Ascending aorta (tissue), 2 donors: ENCODE measurements around the gene PTPN3. TPM values are rescaled to one million over a fixed set of nuclear protein-coding genes. Genes with fewer than 3 reads are reported as not detected.

Source experiments
- DNase-seq, 2 donors: peaks; one replicate each; pipeline ENCODE4 v3.0.0-alpha.2; 2019; ENCODE audit warnings: low spot score in 2 of 2
- H3K27ac ChIP-seq, 2 donors: fragments of 200-600 bp; sonication (generic); one replicate each; pipeline ENCODE4 v1.5.1; 2016 to 2017; ENCODE audit warnings: mild to moderate bottlenecking in 1 of 2
- H3K27me3 ChIP-seq: fragments of 200-600 bp; sonication (generic); one replicate; pipeline ENCODE4 v1.5.1; 2017
- H3K36me3 ChIP-seq, 2 donors: fragments of 200-600 bp; sonication (generic); one replicate each; pipeline ENCODE4 v1.5.1; 2016
- H3K4me1 ChIP-seq, 2 donors: fragments of 200-600 bp; sonication (generic); one replicate each; pipeline ENCODE4 v1.5.1; 2016 to 2017; ENCODE audit warnings: mild to moderate bottlenecking in 1 of 2
- H3K4me3 ChIP-seq, 2 donors: fragments of 200-600 bp; sonication (generic); one replicate each; pipeline ENCODE4 v1.5.1; 2016 to 2017; ENCODE audit warnings: mild to moderate bottlenecking in 1 of 2
- H3K9me3 ChIP-seq, 2 donors: fragments of 200-600 bp; sonication (generic); one replicate each; pipeline ENCODE4 v1.5.1; 2016
- CTCF ChIP-seq, 3 experiments: fragments of 200-600 bp in 2 of 3; fragments of 450-650 bp in 1 of 3; sonication (generic) in 2 of 3; IDR thresholded peaks; one replicate each; pipeline ENCODE4 v1.5.1; 2016 to 2019; ENCODE audit warnings: antibody characterized with exemption in 3 of 3, mild to moderate bottlenecking in 1 of 3, moderate library complexity in 1 of 3
- intact Hi-C: fragments of 100-400 bp; cut with DNase I; formaldehyde crosslinking; loops from one replicate; pipeline ENCODE4 v1.15.1; 2023
- total RNA-seq: library from RNA; depleted of rRNA; stranded (reverse); fragments of >200 nt; gene quantifications from one replicate; pipeline ENCODE4 v1.1.0, GENCODE V29; 2016

PTPN3 gene
- total RNA-seq, 1 donor from 2014 or later = 4.3 TPM

- no peaks in the 10 kb centered on the region for H3K9me3 ChIP-seq
- DNase-seq = no peak
Observed at GRCh38 chr9:109391176-109391575, 106.9 kb downstream of the PTPN3 start.

GRCh38 chr9:109387856-109388255 is 110.3 kb downstream of the PTPN3 start:
- Histone ChIP-seq H3K27me3 (no peaks in the 10 kb centered on the region), H3K9me3 (no peaks in the 10 kb centered on the region)

More at GRCh38 chr9:109391176-109391575, 106.9 kb downstream of the PTPN3 start:
- Histone ChIP-seq H3K27me3 (no peaks in the 10 kb centered on the region), H3K4me1 (no peaks in the 10 kb centered on the region), H3K4me3 (no peak overlapping the region), H3K27ac (no peak overlapping the region), H3K36me3 (peaks cover 45 to 61% of the 10 kb centered on the region in 2 donors)
- no peak for TF ChIP-seq CTCF (IDR thresholded peaks at IDR 0.05)
- intact Hi-C loops = no loop called here

GRCh38 chr9:109387206-109387605 is 110.9 kb downstream of the PTPN3 start:
- H3K27ac ChIP-seq = no peak overlapping the region
- peaks cover 78 to 89% of the 10 kb centered on the region in 2 donors for H3K36me3 ChIP-seq
- H3K9me3 ChIP-seq = no peaks in the 10 kb centered on the region

More at GRCh38 chr9:109387856-109388255, 110.3 kb downstream of the PTPN3 start:
- H3K27ac ChIP-seq = no peak overlapping the region
- DNase-seq = no peak
- intact Hi-C loops = no loop called here
- peaks cover 74 to 82% of the 10 kb centered on the region in 2 donors for H3K36me3 ChIP-seq
- TF ChIP-seq CTCF (IDR thresholded peaks at IDR 0.05) = no peak
- H3K4me3 ChIP-seq = no peak overlapping the region
- no peaks in the 10 kb centered on the region for H3K4me1 ChIP-seq

GRCh38 chr9:109385499-109385898 is 112.6 kb downstream of the PTPN3 start:
- Histone ChIP-seq H3K4me1 (no peaks in the 10 kb centered on the region), H3K36me3 (peaks cover 87 to 96% of the 10 kb centered on the region in 2 donors), H3K27ac (no peak overlapping the region), H3K27me3 (no peaks in the 10 kb centered on the region), H3K9me3 (no peaks in the 10 kb centered on the region), H3K4me3 (no peak overlapping the region)
- intact Hi-C loops = no loop called here
- DNase-seq = no peak
- no peak for TF ChIP-seq CTCF (IDR thresholded peaks at IDR 0.05)

More at GRCh38 chr9:109387206-109387605, 110.9 kb downstream of the PTPN3 start:
- H3K4me1 ChIP-seq = no peaks in the 10 kb centered on the region
- H3K4me3 ChIP-seq = no peak overlapping the region
- intact Hi-C loops = no loop called here
- DNase-seq = no peak
- no peak for TF ChIP-seq CTCF (IDR thresholded peaks at IDR 0.05)
- H3K27me3 ChIP-seq = no peaks in the 10 kb centered on the region

- no peak for DNase-seq
- H3K4me1 ChIP-seq = no peaks in the 10 kb centered on the region
- no peak for TF ChIP-seq CTCF (IDR thresholded peaks at IDR 0.05)
- H3K27ac ChIP-seq = no peak overlapping the region
- no peak overlapping the region for H3K4me3 ChIP-seq
- no peaks in the 10 kb centered on the region for H3K27me3 ChIP-seq
- peaks cover 82 to 100% of the 10 kb centered on the region in 2 donors for H3K36me3 ChIP-seq
- H3K9me3 ChIP-seq = no peaks in the 10 kb centered on the region
- intact Hi-C loops = no loop called here
Observed at GRCh38 chr9:109383947-109384346, 114.2 kb downstream of the PTPN3 start.

GRCh38 chr9:109383356-109383755 is 114.8 kb downstream of the PTPN3 start:
- no peak for TF ChIP-seq CTCF (IDR thresholded peaks at IDR 0.05)

More at GRCh38 chr9:109383356-109383755, 114.8 kb downstream of the PTPN3 start:
- Histone ChIP-seq H3K4me1 (no peaks in the 10 kb centered on the region), H3K9me3 (no peaks in the 10 kb centered on the region), H3K27ac (no peak overlapping the region), H3K27me3 (no peaks in the 10 kb centered on the region), H3K36me3 (peaks cover 80 to 100% of the 10 kb centered on the region in 2 donors), H3K4me3 (no peak overlapping the region)
- intact Hi-C loops = no loop called here
- no peak for DNase-seq
